Stimulated activated CD8-positive, alpha-beta memory T cell treated with anti-CD3 and anti-CD28 coated beads, Interleukin-2, amount 100 ng/mL, for 1 hour (primary cell): ENCODE measurements around the gene SUN2.
"Not testable (repeated sequence)": the region's sequence is repeated elsewhere in the genome, so short reads cannot be mapped to it uniquely, and the experiment has no call there.

ENCODE experiments used
- DNase-seq, 2 donors: peaks; one replicate each; pipeline ENCODE4 v3.0.0-alpha.2; 2020; ENCODE audit warnings: low read depth in 2 of 2

The SUN2 gene, protein sequence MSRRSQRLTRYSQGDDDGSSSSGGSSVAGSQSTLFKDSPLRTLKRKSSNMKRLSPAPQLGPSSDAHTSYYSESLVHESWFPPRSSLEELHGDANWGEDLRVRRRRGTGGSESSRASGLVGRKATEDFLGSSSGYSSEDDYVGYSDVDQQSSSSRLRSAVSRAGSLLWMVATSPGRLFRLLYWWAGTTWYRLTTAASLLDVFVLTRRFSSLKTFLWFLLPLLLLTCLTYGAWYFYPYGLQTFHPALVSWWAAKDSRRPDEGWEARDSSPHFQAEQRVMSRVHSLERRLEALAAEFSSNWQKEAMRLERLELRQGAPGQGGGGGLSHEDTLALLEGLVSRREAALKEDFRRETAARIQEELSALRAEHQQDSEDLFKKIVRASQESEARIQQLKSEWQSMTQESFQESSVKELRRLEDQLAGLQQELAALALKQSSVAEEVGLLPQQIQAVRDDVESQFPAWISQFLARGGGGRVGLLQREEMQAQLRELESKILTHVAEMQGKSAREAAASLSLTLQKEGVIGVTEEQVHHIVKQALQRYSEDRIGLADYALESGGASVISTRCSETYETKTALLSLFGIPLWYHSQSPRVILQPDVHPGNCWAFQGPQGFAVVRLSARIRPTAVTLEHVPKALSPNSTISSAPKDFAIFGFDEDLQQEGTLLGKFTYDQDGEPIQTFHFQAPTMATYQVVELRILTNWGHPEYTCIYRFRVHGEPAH

DNA sequence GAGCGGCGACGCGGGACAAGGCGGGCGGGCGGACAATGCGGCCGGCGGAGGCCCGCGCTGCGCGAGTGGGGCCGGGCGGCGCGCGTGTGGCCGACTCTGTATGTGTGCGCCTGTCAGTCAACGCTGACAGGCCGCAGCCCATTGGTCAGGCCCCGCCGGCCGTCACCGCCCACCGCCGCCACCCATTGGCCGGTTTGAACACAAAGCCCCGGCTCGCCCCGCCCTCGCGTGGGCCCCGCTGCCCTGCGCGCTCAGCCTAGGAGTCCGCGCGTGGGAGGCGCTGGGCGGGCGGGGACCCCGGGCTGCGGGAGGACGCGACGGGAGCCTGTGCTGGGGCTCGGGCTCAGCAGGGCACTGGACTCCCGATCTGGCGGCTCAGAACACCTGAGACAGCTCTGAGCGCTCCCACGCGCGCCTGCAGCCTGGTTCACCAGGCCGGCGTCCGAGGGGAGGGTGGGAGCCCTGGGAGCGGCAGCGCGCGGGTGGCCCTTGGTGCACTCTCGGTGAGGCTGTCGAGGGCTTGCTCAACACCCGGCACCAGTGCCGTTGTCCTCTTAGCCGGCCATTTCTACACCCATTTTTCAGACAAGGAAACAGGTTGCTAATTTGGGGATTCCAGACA lies at the start of gene SUN2:
Gene SUN2, minus strand, starts transcription at position 88 of the 622 bp plus-strand sequence. CDS start 3,370 bp downstream, outside the sequence.
- peak; percentile 89 to 91 for DNase-seq

DNA sequence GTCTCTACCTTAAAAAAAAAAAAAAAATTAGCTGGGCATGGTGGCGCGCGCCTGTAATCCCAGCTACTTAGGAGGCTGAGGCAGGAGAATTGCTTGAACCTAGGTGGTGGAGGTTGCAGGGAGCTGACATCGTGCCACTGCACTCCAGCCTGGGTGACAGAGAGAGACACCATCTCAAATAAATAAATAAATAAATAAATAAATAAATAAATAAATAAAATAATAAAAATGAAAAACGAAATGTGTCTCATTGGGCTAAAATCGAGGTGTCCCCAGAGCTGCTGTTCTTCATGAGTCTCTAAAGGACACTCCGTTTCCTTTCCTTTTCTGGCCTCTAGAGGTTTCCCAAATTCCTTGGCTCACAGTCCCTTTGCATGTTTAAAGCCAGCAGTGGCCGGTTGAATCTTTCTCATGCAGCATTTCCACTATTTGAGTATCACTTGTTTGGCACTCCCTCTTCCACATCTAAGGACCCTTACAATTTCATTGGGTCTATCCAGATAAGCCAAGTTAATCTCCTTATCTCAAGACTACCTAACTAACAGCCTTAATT lies 49.3 kb upstream of the SUN2 start:
- DNase-seq = not testable (repeated sequence)

DNA sequence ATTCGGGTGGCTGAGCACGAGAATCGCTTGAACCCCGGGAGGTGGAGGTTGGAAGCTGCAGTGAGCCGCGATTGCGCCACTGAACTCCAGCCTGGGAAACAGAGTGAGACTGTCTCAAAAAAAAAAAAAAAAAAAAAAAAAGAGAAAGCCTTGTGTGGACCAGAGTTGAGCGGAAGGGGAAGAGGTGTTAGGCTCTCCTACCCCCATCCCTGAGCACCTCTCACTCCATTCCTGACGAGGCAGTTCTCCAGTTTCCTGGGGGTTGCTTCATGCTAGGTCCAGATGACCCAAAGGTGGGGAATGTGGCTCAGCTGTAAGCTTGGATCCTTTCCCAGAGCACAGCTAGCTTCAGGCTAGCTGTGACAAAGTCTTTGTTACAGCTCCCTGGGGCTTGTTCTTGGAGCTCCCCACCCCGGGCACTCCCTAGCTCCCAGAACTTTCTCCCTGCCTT lies 46.9 kb upstream of the SUN2 start:
- no peak for DNase-seq

GRCh38 chr22:38799265-38800002 lies 43.6 kb upstream of the SUN2 start:
- DNase-seq = no peak

- no peak for DNase-seq
Measured at GRCh38 chr22:38798496-38798895, 42.7 kb upstream of the SUN2 start.

DNA sequence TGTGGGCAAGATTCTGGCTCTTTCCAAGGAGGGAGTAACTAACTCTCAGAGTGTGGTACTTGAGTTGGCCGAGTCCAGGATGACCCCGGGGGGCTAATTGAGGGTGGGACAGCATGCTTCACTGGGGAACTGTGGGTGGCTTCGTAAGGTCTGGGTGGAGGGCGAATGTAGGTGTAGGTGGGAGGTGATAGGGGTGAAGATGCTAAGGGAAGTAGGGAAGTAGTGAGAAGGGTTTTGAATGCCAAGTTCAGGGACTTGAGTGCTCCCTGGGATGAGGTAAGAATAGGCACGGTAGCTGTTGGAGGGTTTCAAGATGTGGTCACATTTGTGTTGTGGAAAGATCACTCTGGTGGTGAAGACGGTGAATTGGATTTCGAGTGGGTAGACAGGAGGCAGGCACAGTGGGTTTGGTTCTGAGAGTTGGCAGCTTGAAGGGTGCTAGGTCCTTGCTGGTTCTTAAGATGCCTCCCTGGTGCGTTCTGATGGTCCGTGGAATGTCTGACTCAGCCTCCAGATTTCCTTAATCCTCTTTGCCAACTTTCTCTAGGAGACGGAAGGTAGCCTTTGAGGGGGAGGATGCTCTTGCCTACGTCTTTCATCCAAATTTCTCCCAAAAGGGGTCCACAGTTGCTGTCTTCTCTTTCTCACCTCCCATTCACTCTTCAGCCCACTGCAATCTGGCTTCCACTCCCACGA lies 40.6 kb upstream of the SUN2 start:
- no peak for DNase-seq

GRCh38 chr22:38795569-38795968 lies 39.8 kb upstream of the SUN2 start:
- DNase-seq = no peak

- peak; percentile 73 to 84 for DNase-seq
Measured at GRCh38 chr22:38793721-38794466, 38.1 kb upstream of the SUN2 start, which contains the start of gene DNAL4. Gene DNAL4, minus strand, starts transcription at chr22:38794143. Its CDS starts 11,412 bp downstream, at chr22:38782731.

DNA sequence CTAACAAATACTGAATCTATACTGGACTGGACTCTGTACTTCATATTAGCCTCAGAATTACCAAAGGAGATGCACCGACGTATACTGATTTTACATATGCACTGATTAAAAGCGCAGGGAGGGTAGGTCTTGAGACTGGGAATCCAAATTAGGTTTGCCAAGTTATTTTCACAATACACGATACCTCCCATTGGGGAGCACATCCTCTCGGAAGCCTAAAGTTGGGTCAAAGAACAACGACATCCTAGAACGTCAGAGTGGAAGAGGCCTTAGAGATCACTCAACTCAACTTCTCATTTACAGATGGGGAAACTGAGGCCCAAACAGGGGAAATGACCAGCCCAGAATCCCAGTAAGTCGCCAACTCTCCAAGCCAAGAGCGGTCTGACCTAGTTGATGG lies 37.5 kb upstream of the SUN2 start:
- DNase-seq = no peak

GRCh38 chr22:38792833-38793232 lies 37.0 kb upstream of the SUN2 start:
- DNase-seq = no peak

DNA sequence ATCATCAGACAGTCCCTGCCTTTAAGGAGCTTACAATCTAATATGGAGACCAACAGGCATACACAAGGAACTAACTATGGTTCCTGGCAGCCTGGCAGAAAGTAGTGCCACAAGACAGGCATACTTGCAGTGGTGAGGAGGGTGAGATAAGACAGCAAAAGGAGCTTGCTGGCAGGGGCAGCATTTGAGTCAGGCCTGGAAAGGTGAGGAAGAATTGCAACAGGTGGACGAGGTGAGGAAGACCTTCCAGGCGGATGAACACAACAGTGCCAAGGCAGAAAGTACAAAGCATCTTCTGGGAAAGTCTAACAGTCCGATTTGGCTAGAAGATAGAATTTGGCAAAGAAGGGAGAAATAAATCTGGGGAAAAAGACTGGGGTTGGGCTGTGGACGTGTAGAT lies 33.8 kb upstream of the SUN2 start:
- no peak for DNase-seq

DNA sequence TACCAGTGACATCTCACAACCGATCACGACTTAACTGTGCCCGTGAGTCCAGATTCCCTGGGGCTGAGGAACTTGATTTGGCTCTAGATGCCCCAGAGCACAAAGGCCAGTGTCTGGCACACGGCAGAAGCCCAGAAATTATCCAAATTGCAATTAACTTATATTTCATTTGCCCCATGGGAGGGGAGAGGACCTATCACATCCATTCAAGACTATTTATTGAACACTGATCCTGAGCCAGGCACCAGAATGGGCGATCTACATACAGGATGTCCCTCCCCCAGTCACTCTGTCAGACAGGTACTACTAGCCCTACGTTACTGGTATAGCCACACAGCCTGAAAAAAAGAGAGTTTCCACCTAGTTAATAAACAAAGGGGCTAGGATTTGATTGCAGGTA lies 33.0 kb upstream of the SUN2 start:
- no peak for DNase-seq

DNA sequence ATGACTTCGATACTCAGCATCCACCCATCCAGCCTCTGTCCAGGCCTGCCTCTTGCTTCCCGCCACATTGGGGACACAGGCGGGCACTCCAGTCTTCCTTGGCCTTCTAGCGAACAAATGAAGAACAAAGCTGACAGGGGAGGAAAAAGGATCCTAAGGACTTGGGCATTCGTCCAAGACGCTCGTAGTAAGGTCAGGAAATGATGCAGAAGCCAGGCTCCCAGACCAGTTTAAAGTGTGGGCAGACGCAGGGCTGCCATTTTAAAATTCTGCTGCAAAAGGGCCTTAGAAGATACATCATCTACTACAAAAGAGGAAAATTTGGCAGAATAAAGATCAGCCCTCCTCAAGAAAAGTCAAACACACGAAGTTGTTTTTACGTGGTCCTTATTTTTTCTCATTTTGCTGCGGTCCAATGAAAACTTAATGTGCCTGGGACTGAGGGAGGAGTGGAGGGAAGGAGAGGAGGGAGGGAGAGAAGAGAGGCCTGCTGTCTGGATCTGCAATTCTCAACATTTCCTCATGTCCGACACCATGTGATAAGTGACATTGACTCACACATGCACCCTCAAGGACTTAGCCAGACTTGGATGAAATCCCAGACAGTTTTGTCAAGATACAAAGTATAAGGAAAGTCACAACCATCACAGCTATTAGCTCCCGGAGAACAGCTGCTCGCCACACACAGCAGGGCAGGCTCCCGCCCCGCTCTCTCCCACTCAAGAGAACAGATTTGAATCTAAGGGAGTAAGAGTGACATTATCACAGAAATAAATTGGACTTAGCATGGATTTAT lies 32.4 kb upstream of the SUN2 start:
- no peak for DNase-seq

DNA sequence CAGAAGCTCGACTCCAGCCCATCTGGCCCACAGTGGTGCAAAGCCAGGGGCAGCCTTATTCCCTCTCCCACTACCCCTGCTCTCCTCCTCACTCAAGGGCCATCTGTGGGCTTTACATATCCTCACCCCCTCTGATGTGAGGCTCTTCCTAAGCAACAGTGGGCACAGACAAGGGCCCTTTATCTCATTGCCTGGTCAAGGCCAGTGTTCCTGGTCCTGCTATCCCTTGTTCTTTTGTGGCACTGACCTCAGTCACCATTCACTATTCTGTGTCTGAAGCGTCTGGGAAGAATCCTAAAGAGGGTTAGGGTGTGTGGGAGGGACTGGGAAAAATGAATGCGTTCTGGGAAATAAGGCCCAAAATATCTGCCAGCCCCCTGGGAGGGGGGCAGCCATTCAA lies 30.8 kb upstream of the SUN2 start:
- no peak for DNase-seq

DNA sequence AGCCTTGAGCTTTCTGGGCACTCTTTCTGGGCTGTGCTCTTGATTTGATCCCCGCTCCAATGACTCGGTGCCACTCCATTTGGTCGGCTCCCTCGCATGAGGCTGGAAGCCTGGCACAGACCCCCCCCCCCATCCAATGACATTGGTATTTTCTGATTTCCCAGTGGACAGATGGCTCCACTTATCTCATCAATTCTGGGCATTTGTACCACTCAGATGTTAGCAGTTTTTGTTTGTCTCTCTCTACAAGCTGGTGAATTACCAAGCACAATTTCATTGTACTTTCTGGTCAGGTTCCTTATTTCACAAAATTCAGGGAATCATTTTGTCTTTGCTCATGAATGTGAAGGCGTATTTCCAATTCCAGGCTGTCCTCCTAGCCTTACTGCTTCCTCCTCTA lies 29.1 kb upstream of the SUN2 start:
- no peak for DNase-seq

DNA sequence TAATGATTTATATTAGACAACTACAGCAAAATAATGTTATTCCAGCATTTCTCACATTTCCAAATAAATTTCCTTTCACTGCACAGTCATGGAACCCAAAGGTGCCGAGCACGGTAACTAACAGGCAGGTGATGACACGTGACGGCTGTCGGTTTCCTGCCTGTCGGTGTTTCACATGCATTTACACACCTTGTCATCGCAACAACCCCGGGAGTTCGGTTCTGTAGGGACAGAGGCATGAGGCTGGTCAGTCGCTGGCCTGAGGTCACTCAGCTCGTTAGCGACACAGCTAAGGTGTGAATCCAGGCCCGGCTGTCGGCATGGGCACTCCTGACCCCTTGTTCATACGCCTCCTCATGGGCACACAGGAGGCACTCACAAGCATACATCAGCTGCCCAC lies 28.2 kb upstream of the SUN2 start:
- DNase-seq = no peak

DNA sequence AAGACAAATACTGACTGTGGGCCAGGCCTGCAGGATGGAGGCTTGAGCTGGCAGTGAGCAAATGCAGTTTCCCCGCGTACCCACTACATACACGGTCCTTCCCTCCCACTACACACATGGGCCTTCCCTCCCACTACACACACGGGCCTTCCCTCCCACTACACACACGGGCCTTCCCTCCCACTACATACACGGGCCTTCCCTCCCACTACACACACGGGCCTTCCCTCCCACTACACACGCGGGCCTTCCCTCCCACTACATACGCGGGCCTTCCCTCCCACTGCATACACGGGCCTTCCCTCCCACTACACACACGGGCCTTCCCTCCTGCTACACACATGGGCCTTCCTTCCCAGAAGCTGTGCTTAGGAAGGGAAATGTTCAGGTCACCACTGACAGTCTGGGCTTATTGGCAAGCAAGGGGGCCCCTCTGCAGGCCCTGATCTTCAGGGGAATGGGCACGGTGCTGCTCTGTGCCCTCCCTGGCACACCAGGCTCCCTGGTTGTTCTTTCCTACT lies 27.4 kb upstream of the SUN2 start:
- DNase-seq = no peak

- DNase-seq = no peak
Measured at GRCh38 chr22:38782402-38783094, 26.8 kb upstream of the SUN2 start.

DNA sequence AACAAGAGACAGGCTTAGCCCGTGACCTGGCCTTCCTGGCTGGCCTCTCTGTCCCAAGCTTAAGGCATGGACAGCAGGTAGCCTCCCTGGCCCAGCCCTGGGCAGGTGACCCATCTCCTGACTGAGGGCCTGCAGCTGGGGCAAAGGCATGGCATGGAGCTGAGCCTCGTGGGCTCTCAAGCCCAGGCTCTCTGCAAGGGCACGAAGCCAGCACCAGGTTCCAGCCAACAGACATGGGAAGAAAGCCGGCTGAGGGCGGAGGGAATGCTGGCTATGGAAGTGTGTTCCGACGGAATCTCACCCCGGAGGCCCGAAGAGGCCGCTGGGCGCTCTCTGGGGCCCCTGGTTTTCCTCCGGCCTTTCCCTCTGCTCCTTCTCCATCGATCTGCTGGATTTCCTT lies 25.2 kb upstream of the SUN2 start:
- DNase-seq = no peak
